ENCODE measurements around the gene ADGRG6. TPM values are rescaled to one million over a fixed set of nuclear protein-coding genes. Genes with fewer than 3 reads are reported as not detected.

The ADGRG6 gene
- total and polyA plus RNA-seq, 2 of the 8 experiments (the other 6 are each of a cell fraction or from before 2014, with no cell fraction given), result 1.1 to 6.2 TPM

DNA sequence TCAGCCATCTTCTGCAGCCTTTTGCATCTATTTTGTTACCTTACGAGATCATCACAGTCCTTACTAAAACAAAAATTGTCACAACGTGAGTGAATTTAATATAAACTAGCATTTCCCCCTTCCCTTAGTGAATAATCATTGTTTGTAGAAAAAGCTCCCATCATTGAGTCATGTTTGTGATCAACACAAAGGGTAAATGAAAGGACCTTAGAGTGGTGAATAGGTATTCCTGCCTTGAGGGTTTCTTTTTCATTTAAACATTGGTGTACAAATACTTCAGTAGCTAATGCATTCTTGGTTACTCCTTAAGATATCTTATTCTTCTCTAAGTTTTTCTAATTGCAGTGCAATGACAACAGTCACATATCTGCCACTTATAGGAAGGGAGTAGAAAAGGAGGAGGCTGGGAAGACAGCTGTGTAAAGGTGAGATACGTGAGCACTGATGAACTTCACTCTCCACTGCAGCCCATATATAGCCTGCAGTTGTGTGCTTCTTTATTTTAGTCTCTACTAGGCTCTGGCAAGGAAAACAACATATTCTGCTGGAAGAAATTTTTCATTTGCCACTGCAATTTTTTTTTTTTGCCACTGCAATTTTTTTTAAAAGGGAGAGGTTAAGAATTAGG is 27.8 kb downstream of the ADGRG6 start:
- no peaks in the 10 kb centered on the region for H3K36me3 ChIP-seq (ENCODE audit: control insufficient read depth in 2 of 4, insufficient read depth in 4 of 4, low read length in 3 of 4)
- no peak overlapping the region for H3K56ac ChIP-seq (replicated peaks; ENCODE audit: insufficient read length, low read depth, low read length)
- no peak overlapping the region for H4K5ac ChIP-seq (ENCODE audit: insufficient read length, low read depth, low read length)
- H2BK120ac ChIP-seq (replicated peaks; ENCODE audit: low read depth, low read length), result no peak overlapping the region
- no peaks in the 10 kb centered on the region for H3K9me3 ChIP-seq (ENCODE audit: insufficient read depth in 2 of 2, low read depth in 1 of 2, low read length in 1 of 2)
- no peaks in the 10 kb centered on the region for H3K79me2 ChIP-seq (ENCODE audit: control insufficient read depth in 1 of 2, insufficient read depth in 2 of 2, low read length in 2 of 2)
- H3K4ac ChIP-seq (replicated peaks; ENCODE audit: insufficient read length, low read depth, low read length), result no peak overlapping the region
- TF ChIP-seq RBBP5 (IDR thresholded peaks at IDR 0.05; ENCODE audit: borderline replicate concordance, low read depth, low read length) (no peak), RFX5 (IDR thresholded peaks at IDR 0.05; ENCODE audit: borderline replicate concordance, low read depth, low read length) (no peak), CBX5 (IDR thresholded peaks at IDR 0.05; ENCODE audit: low read depth, low read length) (no peak), EGR1 (IDR thresholded peaks at IDR 0.05; ENCODE audit: borderline replicate concordance, low read depth, low read length) (no peak)
- H3K27me3 ChIP-seq (replicated peaks in 1 of 4; ENCODE audit: control insufficient read depth in 3 of 4, extremely low read depth in 1 of 4, insufficient read depth in 3 of 4, low read length in 3 of 4), result no peaks in the 10 kb centered on the region
- no peak overlapping the region for H2BK12ac ChIP-seq (ENCODE audit: low read depth, low read length)
- no peaks in the 10 kb centered on the region for H4K20me1 ChIP-seq (replicated peaks in 1 of 2; ENCODE audit: control insufficient read depth in 1 of 2, insufficient read depth in 2 of 2, low read length in 2 of 2)
- POLR2A ChIA-PET (ENCODE audit: partially characterized antibody), result no interaction called here
- no peak overlapping the region for H2AK5ac ChIP-seq (ENCODE audit: low read depth, low read length)
- H3K23ac ChIP-seq (ENCODE audit: insufficient read length), result no peak overlapping the region
- CTCF ChIA-PET (ENCODE audit: partially characterized antibody), result interaction anchor here (0.9 to 1.5 kb wide), 4 partner anchors 23 to 97 kb away, joined by 4 to 7 read pairs (median 6); no protein-coding TSS in a partner anchor
- no peak overlapping the region for H4K91ac ChIP-seq (replicated peaks; ENCODE audit: insufficient read length, low read length)
- no peak overlapping the region for H3K14ac ChIP-seq (ENCODE audit: insufficient read length)
- no peak overlapping the region for H2BK20ac ChIP-seq (ENCODE audit: low read length)
- no peak overlapping the region for H3K9ac ChIP-seq (replicated peaks in 1 of 4; ENCODE audit: extremely low read depth in 1 of 4, low read depth in 3 of 4, low read length in 3 of 4)
- H3K27ac ChIP-seq (ENCODE audit: low read depth, low read length), result no peak overlapping the region
- peak overlapping the region; percentile 72; the same call in 1 of the 2 replicates for H2AFZ ChIP-seq (ENCODE audit: low read length)
- H3K4me3 ChIP-seq (ENCODE audit: extremely low read depth in 1 of 4, insufficient read depth in 2 of 4, low read depth in 3 of 4, low read length in 4 of 4), result no peak overlapping the region
- H3K79me1 ChIP-seq (ENCODE audit: low read depth, low read length), result no peaks in the 10 kb centered on the region
- no peak overlapping the region for H2BK5ac ChIP-seq (ENCODE audit: low read depth, low read length)
- H3K23me2 ChIP-seq (ENCODE audit: low read depth, low read length), result no peaks in the 10 kb centered on the region
- FAIRE-seq (no peak), DNase-seq (ENCODE audit: low read depth in 1 of 2, low spot score in 2 of 2) (no peak)
- no peak overlapping the region for H3K18ac ChIP-seq (ENCODE audit: extremely low read depth, low read length)
- WGBS, 2 experiments (ENCODE audit: extremely low coverage in 1 of 2, insufficient coverage in 1 of 2, insufficient read length in 1 of 2, insufficient replicate concordance in 2 of 2, low coverage in 1 of 2, low lambda C conversion rate in 2 of 2, missing lambda C conversion rate in 1 of 2), result 84% methylated on average over 3 of the region's 3 CpGs; no CpG with 5 or more reads in 1 of the 2 experiments
- H4K8ac ChIP-seq (ENCODE audit: extremely low read depth, insufficient read depth, low read length), result no peak overlapping the region
- no peak overlapping the region for H3K4me2 ChIP-seq (ENCODE audit: insufficient read depth in 1 of 2, low read depth in 2 of 2, low read length in 2 of 2)
- no peak overlapping the region for H2BK15ac ChIP-seq (ENCODE audit: low read length)
- H3K4me1 ChIP-seq (replicated peaks in 1 of 4; ENCODE audit: control insufficient read depth in 3 of 4, insufficient read depth in 4 of 4, low read length in 3 of 4), result no peaks in the 10 kb centered on the region

Measured in H1 (cell line).